Smooth muscle cell (in vitro differentiated cells): ENCODE data around the gene SLC35D2. TPM values are rescaled to one million over a fixed set of nuclear protein-coding genes. Genes with fewer than 3 reads are reported as not detected.

Experiments used
- DNase-seq: peaks from one replicate; lab custom pipeline; 2025; ENCODE audit not compliant: unreplicated experiment; lab: John Stamatoyannopoulos, UW
- H2AFZ ChIP-seq: fragments of 200-600 bp; sonication (generic); 2 replicates; pipeline ENCODE4 v1.6.0; 2016; ENCODE audit warnings: antibody characterized with exemption, low read depth, mild to moderate bottlenecking
- H3F3A ChIP-seq: fragments of 200-600 bp; sonication (generic); 2 replicates; pipeline ENCODE4 v1.6.0; 2017; ENCODE audit warnings: antibody characterized with exemption, low read depth
- H3K27ac ChIP-seq: fragments of 200-600 bp; sonication (generic); 2 replicates; pipeline ENCODE4 v1.5.1; 2016; ENCODE audit warnings: low read depth, mild to moderate bottlenecking
- H3K27me3 ChIP-seq: fragments of 200-600 bp; sonication (generic); 2 replicates; pipeline ENCODE4 v1.6.1; 2016; ENCODE audit warnings: low read depth, mild to moderate bottlenecking
- H3K36me3 ChIP-seq: fragments of 200-600 bp; sonication (generic); 2 replicates; pipeline ENCODE4 v1.5.1; 2016; ENCODE audit warnings: low read depth
- H3K4me1 ChIP-seq: fragments of 200-600 bp; sonication (generic); 2 replicates; pipeline ENCODE4 v1.5.1; 2016; ENCODE audit warnings: low read depth
- H3K4me2 ChIP-seq: fragments of 200-600 bp; sonication (generic); 2 replicates; pipeline ENCODE4 v1.6.0; 2016; ENCODE audit warnings: mild to moderate bottlenecking
- H3K4me3 ChIP-seq: fragments of 200-600 bp; sonication (generic); 2 replicates; pipeline ENCODE4 v1.5.1; 2016; ENCODE audit warnings: mild to moderate bottlenecking
- H3K79me2 ChIP-seq: fragments of 200-600 bp; sonication (generic); 2 replicates; pipeline ENCODE4 v1.6.0; 2016; ENCODE audit warnings: low read depth, mild to moderate bottlenecking
- H3K9ac ChIP-seq: fragments of 200-600 bp; sonication (generic); 2 replicates; pipeline ENCODE4 v1.6.0; 2016; ENCODE audit warnings: low read depth
- H3K9me3 ChIP-seq: fragments of 200-600 bp; sonication (generic); replicated peaks from 2 replicates; pipeline ENCODE4 v1.5.1; 2016; ENCODE audit warnings: low read depth
- H4K20me1 ChIP-seq: fragments of 200-600 bp; sonication (generic); 2 replicates; pipeline ENCODE4 v1.6.0; 2016; ENCODE audit warnings: low read depth
- CTCF ChIP-seq: fragments of 200-600 bp; sonication (generic); IDR thresholded peaks from 2 replicates; pipeline ENCODE4 v1.5.1; 2017; ENCODE audit warnings: borderline replicate concordance, mild to moderate bottlenecking, antibody characterized with exemption; ENCODE audit not compliant: insufficient read depth, poor library complexity, severe bottlenecking
- whole genome bisulfite sequencing: methylation state at CpG from one replicate; pipeline ENCODE4 v1.1.7; 2016; ENCODE audit warnings: low lambda C conversion rate; 5-methylcytosine and 5-hydroxymethylcytosine counted together
- polyA plus RNA-seq: library from polyadenylated mRNA; unstranded; fragments of >200 nt; fragmentation: Nextera tagmentation; extraction: Ambion mirVana; gene quantifications from 2 replicates; pipeline ENCODE4 v1.2.1, GENCODE V29; 2016
- total RNA-seq: library from RNA; depleted of rRNA; stranded (reverse); fragments of >200 nt; gene quantifications from 2 replicates; pipeline ENCODE4 v1.2.3, GENCODE V29; 2014

Gene SLC35D2
- total and polyA plus RNA-seq, 2 experiments from 2014 or later, result 16.5 to 25.5 TPM

DNA sequence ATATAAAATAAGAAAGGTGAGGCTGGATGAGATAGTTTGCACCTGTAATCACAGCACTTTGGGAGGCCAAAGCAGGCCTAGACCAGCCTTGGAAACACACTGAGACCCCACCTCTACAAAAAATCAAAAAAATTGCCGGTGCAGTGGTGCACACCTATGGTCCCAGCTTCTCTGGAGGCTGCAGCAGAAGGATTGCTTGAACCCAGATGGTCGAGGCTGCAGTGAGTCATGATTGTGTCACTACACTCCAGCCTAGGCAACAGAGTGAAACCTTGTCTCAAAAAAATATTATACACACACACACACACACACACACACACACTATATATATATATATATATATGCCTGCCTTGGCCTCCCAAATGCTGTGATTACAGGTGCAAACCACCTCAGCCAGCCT lies 1.3 kb downstream of the SLC35D2 start:
- Histone ChIP-seq H4K20me1 (peaks cover 5% of the 10 kb centered on the region), H3K79me2 (peaks cover 18% of the 10 kb centered on the region), H3F3A (no peaks in the 10 kb centered on the region), H3K4me1 (peaks cover 9% of the 10 kb centered on the region), H3K27me3 (no peaks in the 10 kb centered on the region), H2AFZ (no peak overlapping the region), H3K9me3 (no peaks in the 10 kb centered on the region), H3K36me3 (no peaks in the 10 kb centered on the region), H3K4me2 (peak overlapping the region; percentile 97), H3K27ac (no peak overlapping the region), H3K9ac (no peak overlapping the region), H3K4me3 (peak overlapping the region; percentile 89)
- 68% methylated on average over 2 of the region's 2 CpGs for WGBS
- no peak for TF ChIP-seq CTCF
- DNase-seq, result no peak

DNA sequence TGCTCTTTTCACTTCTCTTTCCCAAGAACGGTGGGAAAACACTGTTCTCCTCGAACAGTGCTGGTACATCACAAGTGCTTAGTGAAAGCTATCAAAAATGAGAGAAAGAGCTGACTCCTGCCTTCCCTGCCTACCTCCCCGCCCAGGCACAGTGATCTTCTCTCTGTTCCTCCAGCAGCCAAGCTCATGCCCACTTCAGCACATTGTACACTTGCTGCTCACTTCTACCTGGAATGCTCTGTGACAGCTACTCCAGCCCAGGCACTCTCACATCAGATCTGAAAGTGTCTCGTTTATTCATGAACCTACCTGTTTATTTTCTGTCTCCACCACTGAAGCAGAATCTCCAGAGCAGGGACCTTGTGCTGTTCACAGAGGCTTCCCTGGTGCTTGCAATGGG lies 1.8 kb downstream of the SLC35D2 start:
- no peak overlapping the region for H3K4me2 ChIP-seq
- peaks cover 13% of the 10 kb centered on the region for H3K4me1 ChIP-seq
- peak overlapping the region; percentile 89 for H3K4me3 ChIP-seq
- H3F3A ChIP-seq, result no peaks in the 10 kb centered on the region
- H3K27ac ChIP-seq, result no peak overlapping the region
- TF ChIP-seq CTCF, result no peak
- 97% methylated on average over 4 of the region's 4 CpGs for WGBS
- DNase-seq, result no peak
- no peak overlapping the region for H3K9ac ChIP-seq
- no peak overlapping the region for H2AFZ ChIP-seq
- no peaks in the 10 kb centered on the region for H3K27me3 ChIP-seq
- no peaks in the 10 kb centered on the region for H3K9me3 ChIP-seq
- peaks cover 5% of the 10 kb centered on the region for H4K20me1 ChIP-seq
- peaks cover 18% of the 10 kb centered on the region for H3K79me2 ChIP-seq
- no peaks in the 10 kb centered on the region for H3K36me3 ChIP-seq

DNA sequence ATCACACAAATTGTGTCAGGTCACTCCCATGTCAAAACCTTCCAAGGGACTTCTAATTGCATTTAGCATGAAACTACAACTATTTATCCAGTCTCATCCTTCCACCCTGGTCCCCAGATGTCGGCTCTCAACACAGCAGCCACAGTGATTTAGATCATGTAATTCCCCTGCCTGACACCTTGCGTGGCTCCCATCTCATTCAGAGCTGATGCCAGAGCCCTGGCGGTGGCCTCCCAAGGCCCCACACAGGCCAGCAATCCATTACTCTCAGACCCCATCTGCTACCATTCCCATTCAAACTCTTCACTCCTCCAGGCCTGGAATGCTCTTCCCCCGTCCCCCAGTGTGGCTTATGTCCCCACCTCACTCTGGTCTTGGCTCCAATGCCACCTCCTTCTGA lies 2.4 kb downstream of the SLC35D2 start:
- H3K4me1 ChIP-seq, result peaks cover 13% of the 10 kb centered on the region

More for the DNA sequence above, 2.4 kb downstream of the SLC35D2 start:
- no peak for DNase-seq
- TF ChIP-seq CTCF, result no peak
- Histone ChIP-seq H3K36me3 (no peaks in the 10 kb centered on the region), H3K9me3 (no peaks in the 10 kb centered on the region), H3K79me2 (peaks cover 18% of the 10 kb centered on the region), H3K27me3 (no peaks in the 10 kb centered on the region), H3F3A (no peaks in the 10 kb centered on the region), H2AFZ (no peak overlapping the region), H3K27ac (no peak overlapping the region), H3K4me3 (no peak overlapping the region), H3K9ac (no peak overlapping the region), H3K4me2 (no peak overlapping the region), H4K20me1 (peaks cover 5% of the 10 kb centered on the region)
- WGBS, result 90% methylated on average over 4 of the region's 4 CpGs
